GM19328 (cell line): ENCODE results near the gene OPRL1.

ENCODE experiments used
- ATAC-seq: cut with Tn5 transposase; IDR thresholded peaks from one replicate; pipeline ENCODE4 v1.9.1; 2021; ENCODE audit warnings: mild to moderate bottlenecking, moderate library complexity; ENCODE audit not compliant: unreplicated experiment

OPRL1 gene

DNA sequence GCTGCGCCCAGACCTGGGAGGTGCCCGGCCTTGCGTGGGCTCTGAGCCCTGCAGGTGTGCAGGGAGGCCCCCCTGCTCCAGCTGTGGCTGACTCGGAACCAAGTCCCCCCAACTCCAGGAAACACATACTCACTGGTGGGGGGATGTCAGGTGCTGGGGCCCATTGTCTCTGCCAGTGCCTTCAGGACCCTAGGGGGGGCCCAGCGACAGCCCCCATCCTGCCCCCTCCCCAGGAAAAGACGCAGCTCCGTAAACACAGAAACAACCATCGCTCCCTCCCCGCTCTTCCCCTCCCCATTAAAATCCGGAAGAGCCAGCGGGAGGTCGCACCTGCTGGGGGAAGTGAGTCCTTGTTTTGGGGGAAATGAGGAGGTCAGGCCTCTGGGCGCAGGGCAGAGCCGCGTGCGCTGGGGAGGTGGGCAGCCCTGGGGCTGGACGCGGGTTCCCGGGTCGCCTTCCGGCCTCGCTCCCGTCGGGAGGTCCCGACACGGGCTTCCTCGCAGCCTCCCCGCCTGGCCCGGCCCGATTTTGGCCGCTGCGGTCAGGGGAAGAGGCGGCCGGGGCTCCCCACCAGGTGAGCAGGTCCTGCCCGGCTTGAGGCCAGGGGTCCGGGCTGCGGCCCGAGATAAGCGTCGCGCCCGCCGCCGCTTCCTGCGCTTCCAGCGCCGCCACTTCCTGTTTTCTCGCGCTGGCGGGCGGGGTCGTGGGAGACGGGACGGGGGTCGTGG, 37.7 kb upstream of the OPRL1 start:
- ATAC-seq = no peak

DNA sequence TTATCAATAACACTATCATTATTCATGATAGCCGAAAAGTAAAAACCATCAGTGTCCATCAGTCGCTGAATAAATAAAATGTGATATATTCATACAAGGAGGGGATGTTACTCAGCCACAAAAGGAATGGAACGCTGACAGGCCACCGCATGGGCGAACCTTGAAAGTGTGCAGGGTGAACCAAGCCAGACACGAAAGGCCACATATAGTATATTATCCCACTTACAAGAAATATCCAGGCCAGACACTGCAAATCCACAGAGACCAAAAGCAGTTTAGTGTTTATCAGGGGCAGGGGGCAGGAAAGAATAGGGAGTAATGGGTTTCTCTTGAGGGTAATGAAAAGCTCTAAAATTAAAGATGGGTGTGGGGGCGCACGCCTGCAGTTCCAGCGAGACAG, 36.1 kb upstream of the OPRL1 start:
- no peak for ATAC-seq

DNA sequence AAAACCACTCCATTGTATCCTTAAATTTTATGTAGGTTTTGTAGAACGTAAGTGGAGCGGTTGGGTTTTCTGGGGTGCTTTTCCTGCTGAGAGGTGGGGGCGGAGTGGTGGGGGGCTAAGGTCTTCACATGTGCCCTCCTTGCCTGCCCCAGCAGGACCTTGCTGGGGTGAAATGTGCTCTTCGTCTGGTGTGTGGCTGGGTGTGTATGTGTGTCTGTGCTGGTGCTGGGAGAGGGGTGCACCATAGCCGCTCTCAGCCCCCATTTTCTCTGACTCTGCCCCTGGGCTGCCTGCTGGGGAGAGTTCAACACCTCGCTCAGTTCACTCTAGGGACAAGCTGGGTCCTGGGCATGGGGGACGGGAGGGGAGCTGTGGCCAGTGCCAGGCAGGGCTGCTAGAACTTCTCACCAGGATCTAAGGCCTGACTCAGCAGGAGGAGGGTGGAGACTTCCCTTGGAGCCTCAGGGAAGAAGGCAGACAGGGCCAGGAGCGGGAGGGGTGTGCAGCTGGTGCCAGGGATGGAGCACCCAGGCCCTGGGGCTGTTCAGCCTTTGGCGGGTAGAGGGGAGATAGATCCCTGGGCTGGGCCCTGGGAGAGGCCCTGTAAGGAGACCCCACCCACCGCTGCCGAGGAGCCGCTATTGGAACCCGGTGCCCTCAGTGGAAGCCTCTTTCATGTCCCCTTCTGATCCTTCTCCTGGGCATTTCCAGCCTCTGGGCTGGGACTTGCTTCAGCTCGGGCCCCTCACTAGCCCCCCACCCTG, 35.2 kb upstream of the OPRL1 start:
- no peak for ATAC-seq

DNA sequence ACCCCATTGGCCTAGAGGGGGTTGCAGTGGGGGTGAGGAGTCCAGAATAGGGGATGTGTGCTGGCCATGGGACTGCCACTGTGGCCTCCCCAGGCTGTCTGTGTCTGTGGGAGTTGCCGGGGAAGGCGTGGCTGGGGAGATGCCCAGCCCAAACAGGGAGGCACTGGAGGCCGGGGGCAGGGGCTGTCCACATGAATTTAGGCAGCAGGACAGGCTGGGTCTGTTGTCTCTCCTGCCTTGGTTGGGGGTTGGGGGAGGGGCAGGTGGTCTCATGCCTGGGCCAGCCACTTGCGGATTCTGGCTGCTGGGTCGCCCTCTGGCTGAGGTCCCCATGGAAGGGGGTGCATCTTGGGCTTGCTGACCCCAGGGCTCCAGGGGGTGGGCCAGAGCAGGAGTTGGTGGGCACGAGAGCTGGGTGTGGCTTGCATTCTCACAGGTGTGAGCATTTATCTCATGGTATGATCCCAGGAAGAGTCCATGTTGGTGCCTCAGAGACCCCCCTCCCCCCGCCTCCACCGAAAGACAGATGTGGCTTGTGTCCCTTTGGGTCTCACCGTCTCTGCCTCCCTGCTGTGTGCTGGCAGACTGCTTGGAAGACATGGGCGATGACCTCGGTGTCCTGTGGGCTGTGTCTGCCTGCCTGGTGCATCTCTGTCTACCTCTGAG, 34.4 kb upstream of the OPRL1 start:
- no peak for ATAC-seq

DNA sequence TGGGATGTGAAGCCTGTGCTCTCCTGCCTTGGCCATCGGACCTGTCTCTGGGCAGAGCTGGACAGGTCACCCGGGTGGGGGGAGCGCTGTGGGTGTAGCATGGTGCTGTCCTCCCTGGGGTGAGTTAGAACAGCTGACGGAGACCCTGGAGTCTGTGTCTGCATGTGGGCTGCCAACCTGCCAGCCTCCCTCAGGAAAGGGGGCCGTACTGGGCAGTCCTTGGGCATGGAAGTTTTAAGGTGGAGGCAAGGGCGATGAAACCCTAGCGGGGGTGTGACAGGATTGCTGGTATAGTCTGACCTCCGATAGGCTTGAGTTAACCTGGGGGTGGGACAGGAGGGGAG, 32.9 kb upstream of the OPRL1 start:
- ATAC-seq = no peak

DNA sequence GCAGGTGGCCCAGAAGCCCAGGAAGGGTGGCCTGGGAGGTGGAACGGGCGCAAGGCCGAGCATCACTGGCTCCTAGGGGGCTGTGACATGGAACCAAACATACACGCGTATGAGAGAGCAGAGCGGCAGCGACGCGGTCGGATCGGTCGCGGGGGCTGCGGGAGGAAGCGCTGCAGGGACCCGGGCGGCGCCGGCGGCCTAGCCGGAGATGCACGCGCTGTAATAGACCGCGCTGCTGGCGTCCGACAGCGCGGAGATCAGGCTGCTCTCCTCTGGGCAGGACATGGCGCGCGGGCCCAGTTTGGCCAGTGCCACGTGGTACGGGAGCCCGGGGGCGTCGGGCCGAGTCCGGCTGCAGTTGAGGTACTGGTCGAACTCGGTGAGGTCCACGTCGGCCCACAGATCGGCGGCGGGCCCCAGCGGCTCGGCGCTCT, 31.9 kb upstream of the OPRL1 start:
- no peak for ATAC-seq

DNA sequence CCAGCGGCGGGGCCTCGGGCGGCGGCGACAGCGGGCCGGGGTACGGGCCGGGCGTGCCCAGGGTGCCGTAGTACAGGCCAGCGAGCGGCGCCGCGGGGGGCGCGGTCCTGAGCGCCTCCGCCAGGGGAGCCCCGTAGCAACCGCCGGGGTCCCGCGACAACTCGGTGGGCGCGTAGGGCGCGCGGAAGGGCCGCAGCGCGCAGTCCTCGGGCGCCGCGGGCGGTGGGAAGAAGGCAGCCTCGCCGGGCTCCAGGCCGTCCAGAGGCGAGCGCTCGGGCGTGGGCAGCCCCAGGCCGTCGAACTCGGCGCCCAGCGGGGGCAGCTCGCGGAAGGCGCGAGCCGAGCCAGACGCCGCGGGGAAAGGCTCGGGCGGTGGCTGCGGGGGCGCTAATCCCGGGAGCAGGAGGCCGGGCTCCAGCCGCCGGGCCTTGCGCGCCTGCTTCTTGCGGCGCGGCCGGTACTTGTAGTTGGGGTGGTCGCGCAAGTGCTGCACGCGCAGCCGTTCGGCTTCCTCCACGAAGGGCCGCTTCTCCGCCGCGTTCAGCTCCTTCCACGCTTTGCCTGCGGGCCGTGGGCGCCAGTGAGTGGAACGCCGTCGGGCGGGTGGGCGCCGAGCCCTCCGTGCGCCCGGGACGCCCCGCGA, 31.4 kb upstream of the OPRL1 start:
- ATAC-seq = no peak

DNA sequence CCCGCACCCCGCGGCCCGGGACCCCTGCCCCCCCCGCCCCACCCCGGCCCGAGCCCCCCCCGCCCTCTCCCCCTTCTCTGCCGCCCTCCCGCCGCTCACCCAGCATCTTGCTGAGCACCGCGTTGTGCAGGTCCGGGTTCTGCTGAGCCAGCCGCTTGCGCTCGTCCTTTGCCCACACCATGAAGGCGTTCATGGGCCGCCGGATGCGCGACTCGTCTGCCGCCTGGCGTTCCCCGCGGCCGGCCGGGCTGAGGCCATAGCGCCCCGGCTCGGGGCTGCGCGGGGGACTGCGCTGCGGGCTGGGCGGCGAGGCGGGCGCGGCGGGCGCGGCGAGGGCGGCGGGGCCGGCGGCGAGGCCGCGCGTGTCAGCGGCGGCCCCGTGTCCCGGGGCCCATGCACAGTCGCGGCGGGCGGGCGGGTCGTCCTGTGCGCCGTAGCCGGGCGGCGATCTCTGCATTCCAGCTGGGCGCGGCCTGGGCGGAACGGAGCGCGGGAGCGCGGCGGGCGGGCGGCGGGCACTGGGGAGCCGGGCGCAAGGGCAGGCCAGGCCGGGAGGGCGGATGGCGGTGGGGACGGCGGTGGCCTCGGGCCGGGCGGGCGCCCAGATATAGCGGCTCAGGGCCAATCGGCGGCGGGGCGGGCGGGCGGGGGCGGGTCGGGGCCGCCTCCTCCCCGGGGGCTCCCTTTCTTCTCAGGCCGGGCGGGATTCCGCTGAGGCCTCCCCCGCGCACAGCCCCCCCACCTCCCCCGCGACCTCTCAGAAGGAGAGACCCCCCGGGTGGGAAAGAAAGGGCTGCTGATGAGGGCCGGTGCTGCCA, 30.6 kb upstream of the OPRL1 start, which contains the start of gene SOX18:
TSS of gene SOX18 (minus strand) at position 580 of the 818 bp plus-strand sequence. CDS start at position 457, 123 bp downstream.
- no peak for ATAC-seq

DNA sequence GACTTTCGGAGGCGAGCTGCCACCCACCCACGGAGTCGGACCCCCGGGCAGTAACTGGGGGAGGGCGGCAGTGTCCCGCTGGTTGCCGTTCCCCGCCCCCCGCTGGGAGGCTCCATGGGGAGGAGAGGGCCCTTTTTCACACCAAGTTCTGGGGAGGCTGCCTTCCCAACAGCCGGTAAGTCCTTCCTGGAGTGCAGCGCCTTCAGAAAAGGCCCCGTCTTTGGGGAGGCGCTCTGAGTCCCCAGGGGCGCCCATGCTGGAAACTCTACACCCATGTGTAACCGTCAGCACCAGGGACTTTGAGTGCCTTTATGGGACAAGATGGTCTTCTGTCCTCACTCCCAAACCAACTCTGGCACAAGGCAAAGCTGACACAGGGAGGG, 30.0 kb upstream of the OPRL1 start:
- no peak for ATAC-seq

DNA sequence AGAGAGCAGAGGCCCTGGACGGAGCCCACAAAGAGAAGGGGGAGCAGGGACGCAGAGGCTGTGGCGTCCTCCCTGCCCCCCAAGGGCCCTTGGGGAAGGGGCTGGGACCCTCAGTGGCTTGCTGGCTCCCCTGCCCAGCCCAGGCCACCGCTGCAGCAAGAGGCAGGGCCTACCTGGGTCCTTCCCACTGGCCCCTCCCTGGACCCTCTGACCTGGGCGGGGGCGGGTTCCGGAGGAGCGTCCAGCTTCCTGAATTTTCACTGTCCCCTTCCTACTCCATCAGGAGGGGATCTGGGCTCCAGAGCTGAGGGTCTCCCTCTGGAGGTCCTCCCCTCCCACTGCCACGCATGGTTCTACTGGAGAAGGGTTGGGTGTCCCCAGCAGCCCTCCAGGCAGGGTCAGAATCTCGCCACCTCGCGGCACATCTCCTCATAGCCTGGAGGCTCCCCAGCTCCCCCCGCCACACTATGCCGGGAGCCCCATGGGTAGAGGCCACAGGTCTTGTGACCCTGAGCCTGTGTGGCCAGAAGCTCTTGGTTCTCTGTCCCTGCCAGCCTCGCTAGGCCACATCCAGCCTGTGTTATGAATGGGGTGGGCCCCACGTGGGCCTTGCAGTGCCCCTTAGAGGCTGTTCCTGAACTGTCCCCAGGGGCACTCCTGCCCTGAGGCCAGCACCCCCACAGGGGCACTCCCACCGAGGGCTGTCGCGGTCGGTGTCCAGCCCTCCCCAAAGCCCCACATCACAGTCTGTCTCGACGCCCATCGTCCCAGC, 29.4 kb upstream of the OPRL1 start:
- ATAC-seq = no peak

DNA sequence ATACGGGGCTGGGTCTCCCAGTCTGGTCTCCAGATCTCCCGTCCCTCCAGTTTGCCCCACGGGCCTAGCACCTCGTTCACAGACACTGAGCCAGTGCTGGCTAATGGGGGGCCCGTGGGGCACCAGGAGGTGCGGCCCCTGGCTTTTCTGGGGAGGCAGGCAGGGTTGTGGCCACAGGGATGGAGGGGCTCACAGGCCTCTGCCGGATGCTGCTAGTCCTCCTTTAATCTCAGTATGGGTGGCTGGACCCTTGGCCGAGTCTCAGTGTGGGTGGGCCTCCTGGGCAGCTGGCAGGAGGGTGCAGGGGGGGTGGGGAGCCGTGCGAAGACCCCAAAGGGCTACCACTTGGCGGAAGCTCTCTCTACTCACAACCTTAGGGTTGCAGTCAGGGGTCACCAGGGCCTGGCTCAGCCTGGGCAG, 28.8 kb upstream of the OPRL1 start:
- no peak for ATAC-seq

DNA sequence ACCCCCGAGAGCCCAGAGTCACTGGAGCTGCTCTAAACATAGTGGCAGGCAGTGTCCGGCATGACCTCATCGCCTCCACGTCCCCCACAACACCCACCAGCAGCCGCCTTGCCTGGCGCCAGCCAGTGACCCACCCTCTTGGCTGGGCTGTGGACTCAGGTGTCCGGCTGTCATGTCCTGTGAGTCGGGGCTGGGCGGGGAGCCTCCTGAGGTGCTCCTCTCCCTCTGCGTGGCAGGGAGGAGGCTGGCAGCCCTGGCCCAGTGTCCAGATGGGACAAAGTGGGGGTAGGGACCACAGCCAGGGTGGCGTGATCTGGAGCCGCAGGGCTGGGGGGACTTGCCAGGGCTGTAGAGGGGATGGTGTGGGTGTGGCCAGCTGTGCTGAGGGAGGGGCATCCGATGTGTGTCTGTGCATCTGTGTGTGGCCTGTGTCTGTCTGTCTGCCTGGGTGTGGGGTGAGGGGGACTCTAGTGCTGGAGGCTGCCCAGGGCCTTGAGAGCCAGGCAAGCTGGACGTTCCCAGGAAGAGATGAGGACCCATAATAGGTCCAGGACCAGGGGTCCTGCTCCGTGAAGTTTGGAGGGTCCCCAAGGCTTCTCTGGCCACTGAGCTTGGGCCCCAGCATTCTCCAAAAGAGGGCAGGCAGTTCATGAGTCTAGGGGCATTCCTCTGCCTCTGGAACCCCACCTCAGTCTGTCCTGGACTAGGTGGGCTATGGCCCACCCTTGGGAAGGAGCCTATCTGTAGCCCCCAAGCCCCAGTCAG, 28.1 kb upstream of the OPRL1 start:
- ATAC-seq = no peak

DNA sequence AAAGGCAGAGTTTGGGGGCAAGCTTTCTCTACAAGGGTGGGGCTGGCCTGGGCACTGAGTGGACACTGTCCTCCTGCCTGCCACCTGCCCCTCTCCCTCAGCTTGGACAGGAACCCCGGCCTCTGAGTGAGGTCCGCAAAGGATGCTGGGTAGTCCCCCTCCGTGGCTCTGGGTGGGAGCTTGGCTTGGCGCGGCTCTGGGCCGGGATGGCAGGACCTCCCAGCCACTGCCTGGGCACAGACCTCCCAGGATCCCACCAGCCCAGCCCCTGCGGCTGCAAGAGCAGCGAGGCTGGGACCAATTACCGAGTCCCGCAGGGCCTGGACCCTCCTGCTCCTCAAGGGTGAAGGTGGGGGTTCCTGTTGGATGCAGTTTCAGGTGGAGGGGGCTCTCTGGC, 27.6 kb upstream of the OPRL1 start:
- ATAC-seq = no peak

DNA sequence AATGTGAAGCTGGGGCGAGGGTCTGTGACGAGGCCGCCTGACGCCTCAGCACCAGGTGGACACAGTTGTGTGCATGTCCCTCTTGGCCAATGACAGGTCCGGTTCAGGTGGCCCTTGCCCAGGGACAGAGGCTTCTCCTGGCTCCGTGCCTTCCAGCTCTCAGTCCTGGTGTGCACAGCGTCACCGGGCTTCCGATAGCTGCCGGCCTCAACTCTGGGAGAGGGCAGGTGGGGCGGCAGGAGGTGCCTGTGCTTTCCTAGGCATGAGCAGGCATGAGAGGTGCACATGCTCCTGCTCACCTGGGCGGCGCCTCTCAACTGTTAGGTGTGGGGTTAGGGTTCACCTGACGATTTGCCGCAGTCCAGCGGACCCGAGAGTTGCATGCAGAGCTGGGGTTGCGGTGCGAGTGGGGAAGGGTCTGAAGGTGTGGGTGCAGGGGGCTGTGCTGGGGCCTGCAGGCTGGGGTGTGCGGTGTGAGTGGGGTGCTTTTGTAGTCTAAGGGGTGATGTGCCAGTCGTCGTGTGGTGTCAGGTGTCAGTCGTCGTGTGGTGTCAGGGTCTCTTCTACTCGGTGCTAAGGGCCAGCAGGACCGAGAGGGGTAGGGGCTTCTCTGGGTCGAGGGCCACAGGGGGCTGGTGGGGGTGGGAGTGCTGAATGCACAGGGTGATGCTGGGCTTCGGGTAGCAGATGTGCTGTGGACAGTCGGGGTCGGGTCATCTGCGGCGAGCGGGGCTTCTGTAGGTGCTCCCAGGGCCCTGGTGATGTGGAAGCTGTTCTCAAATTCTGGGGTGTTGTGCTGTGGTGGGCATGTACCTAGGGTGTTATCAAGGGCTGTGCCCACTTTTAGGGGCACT, 26.7 kb upstream of the OPRL1 start:
- no peak for ATAC-seq

DNA sequence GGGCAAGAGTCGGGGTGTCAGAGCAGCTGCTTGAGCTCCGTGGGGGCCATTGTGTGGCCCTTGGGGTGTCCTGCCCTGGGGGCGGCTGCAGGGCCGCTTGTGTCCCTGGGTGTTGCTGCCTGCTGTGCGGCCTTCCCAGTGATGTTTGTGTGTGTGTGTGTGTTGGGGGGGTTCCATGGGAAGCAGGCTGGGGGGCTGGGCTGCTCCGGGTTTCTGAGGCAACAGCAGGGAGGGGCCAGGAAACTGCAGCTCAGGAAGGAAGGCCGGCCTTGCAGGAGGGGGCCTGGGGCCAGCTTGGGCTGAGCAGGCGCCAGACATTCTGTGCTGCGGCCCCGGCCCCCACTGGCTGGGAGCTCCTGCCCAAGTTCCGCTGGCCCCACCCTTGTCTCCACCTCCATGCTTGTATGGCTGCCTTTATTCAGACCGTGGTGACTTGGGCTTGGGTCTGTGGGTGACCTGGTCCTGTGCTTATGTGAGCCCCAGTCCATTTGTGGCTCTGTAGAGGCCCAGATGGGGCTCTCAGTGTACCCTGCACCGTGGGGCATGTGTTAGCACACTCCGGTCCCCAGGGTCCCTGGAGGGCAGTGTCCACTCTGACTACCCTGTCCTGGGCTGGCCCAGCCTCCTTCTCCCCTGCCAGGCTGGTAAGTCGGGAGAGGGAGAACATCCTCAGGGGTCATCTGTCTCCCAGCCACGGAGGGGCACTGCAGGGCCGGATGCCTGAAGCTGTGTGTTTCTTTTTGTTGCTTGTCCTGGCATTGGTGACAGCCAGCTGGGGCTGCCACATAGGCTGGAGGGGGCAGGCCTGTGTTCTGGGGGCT, 25.8 kb upstream of the OPRL1 start:
- ATAC-seq = no peak

DNA sequence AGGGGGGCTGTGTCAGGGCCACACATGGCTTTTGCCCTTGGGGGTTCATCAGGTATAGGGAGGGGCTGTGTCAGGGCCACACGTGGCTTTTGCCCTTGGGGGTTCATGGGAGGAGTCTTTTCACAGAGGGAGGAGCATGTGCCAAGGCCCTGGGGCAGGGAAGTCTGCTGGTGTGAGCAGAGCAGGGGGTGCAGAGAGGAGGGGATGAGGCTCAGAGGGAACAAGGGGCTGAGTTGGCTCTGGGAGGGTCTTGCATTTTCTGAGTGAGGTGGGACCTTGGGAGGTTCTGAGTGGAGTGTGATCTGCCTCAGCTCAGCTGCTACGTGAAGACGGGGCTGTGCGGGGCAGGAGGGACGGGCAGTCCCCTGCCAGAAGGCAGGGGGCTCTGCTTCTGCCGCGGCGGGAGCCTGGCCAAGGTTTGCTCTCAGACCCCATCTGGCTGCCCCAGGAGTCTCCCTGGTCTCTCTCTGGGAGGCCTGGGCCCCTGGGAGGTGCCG, 24.4 kb upstream of the OPRL1 start:
- no peak for ATAC-seq
